ENCODE results near the gene CRISP3.
"Not testable (repeated sequence)": the region's sequence is repeated elsewhere in the genome, so short reads cannot be mapped to it uniquely, and the experiment has no call there.

Gene CRISP3

DNA sequence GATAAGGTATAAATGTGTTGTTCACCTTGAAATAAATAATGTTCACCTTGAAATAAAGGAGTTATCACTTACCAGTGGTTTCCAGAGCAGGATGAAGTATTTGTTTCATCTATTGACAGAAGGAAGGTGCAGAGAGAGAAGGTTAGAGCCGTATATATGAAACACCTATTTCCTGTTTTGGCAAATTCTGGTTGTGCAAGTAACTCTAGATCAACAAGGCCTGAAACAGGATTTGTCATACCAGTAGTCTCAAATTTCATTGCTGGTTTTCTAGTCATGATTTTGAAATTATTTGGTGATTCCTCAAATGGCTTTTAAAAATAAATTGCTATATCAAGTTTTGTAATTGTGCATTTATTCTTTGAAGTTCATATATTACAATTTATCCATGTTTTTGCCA lies at the start of gene CRISP3:
Gene CRISP3, minus strand, starts transcription at position 130 of the 400 bp plus-strand sequence. Its CDS starts 21 bp downstream, at position 109.
- no peak for DNase-seq (ENCODE audit: low read depth)

DNA sequence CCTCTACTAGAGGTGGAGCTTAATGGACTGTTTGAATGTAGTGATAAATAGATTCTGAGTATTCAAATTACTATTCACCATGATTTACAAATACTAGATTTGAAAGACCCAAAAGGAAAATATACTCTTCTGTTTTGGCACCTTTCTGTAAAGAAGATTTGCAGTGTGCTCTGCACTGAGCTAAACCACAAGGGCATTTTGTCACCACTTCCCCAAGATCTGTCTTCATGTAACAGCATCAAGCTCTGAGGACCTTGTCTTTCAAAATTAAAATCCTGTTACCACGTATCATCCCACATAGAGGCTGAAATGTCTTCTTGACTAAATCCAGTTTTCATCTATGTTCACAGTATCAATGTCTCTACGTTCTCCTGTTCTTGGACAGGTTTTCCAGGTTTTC lies 46.2 kb upstream of the CRISP3 start:
- no peak for DNase-seq (ENCODE audit: low read depth)

GRCh38 chr6:49787176-49787575 lies 43.0 kb upstream of the CRISP3 start, which contains the start of gene PGK2:
Gene PGK2, minus strand, starts transcription at chr6:49787285. Its CDS starts 98 bp downstream, at chr6:49787187.
- no peak for DNase-seq (ENCODE audit: low read depth)

- no peak for DNase-seq (ENCODE audit: low read depth)
Measured at GRCh38 chr6:49784272-49784671, 40.1 kb upstream of the CRISP3 start.

GRCh38 chr6:49782725-49783124 lies 38.5 kb upstream of the CRISP3 start:
- DNase-seq (ENCODE audit: low read depth) = no peak

DNA sequence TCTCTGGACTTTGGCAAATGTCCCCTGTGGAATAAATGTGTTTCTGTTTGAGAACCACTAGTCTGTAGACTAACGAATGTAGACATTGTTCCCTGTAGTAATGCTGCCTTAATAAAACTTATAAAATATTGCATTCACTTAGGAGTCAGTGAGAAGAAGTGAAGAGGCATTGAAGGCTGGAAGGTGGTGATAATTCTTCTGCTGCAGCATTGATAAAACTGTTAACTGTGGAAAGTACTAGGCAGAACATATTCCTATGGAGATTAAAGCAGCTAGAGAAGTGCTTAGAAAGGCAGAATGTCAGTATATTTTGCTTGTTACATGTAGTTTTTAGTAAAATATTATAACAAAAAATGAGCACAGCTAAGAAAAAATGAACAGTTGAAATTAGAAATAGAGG lies 38.1 kb upstream of the CRISP3 start:
- DNase-seq (ENCODE audit: low read depth) = no peak

- DNase-seq (ENCODE audit: low read depth) = no peak
Measured at GRCh38 chr6:49776444-49776843, 32.3 kb upstream of the CRISP3 start.

- no peak for DNase-seq (ENCODE audit: low read depth)
Measured at GRCh38 chr6:49775043-49775442, 30.9 kb upstream of the CRISP3 start.

- DNase-seq (ENCODE audit: low read depth) = no peak
Measured at GRCh38 chr6:49772285-49772684, 28.1 kb upstream of the CRISP3 start.

- DNase-seq (ENCODE audit: low read depth) = no peak
Measured at GRCh38 chr6:49766762-49767161, 22.6 kb upstream of the CRISP3 start.

DNA sequence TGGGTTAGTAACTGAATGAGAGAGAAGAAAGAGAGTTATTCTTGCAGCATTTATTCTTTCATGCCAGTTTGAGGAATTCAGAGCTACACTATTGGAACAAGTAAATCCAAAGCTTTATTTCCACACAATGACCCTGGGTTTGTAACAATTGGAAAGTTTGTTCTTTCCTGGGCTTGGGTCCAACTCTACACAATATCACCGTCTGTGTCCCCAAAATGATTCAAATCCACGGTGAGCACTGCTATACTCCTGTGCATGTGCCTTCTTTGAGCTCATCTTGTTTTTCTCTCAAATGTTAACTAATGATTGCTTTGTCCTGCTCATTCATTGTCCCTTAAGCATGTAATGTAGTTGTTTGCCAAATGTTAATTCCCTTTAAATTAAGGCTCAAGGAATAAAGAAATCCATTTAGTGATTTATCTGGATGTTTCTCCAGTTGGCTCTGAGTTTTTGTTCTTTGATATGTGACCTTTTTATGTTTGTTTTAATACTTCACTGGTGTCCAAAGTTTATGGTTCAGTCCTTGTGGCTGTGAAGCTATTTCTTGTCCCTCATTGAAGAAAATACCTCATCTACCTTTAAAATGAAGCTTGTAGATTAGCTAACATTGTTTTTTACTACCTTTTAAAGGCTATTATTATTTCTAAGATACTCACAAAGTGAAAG lies 20.5 kb upstream of the CRISP3 start:
- DNase-seq (ENCODE audit: low read depth) = no peak

DNA sequence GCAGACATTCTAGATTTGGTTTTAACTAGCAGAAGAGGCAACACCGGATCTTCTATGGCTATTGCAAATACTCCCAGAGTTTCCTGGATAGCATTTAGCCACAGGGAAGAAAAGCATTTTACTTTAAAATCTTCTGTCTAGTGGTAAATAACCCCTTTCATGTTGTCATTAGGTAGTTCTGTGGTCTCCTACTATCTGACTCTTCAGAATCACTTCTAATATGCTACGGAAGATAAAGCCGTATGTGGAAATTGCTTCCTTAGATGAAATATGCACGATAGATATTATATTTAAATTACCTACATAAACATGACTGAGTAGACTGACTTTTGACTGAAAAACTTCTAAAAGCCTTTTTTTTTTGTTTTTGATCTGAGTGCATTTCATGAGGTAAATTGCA lies 759 bp downstream of the CRISP3 start:
- DNase-seq (ENCODE audit: low read depth) = no peak

GRCh38 chr6:49739423-49739822 lies 4.8 kb downstream of the CRISP3 start:
- no peak for DNase-seq (ENCODE audit: low read depth)

DNA sequence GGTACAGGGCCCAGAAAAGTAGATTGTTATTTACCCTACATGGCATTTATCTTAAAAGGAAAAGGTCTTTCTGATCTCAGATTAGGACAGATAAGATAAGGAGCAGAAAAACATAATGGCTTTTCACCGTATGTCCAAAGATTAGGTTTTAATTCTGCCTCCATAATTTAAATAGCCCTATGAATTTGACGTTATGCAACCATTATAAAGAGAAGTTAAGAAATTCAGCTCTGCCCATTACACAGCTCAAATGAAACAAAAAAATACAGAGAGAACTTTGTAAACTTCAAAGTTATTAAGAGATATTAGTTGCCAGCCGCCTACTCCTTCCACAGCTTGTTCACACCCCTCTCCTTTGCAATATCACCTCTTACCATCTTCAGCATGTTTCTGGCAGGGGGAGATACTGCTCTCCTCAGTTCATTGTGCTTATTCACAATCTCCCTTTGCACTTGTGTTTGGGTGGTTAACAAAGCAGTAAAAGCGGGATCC lies 8.1 kb downstream of the CRISP3 start:
- DNase-seq (ENCODE audit: low read depth) = no peak

DNA sequence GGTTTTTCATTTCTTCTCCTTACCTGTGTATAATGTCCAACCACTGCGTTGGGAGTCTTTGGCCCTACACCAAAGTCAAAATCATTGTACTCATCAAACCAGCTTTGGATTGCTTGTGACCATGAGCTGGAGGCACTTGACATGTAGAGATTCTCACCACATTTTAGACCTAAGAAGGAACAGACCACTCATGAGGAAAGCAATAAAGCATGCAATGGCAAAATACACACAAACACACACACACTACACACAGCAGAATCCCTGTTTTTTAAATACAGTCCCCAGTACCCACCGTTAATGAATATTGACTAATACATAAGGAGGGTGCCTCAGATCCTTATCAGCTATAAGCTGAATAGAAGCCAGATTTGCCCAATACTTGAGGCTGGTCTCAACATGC lies 10.5 kb downstream of the CRISP3 start:
- no peak for DNase-seq (ENCODE audit: low read depth)

DNA sequence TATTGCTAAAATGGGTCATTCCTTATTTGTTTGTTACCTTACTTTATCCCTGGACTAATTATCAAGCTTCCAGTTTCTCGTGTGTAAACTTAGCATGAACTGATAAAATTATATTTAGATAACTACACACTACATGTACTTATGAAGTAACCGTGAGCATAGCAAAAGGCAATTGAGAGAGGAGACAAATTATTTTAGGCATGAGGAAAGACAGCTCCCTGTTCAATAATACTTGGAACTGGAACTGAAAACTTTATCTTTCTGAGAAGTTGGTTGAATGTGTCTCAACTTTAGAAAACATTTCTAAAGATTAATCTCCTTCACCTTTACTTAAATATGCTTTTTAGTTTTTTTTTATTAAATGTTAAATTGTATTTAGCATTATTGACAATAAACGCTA lies 11.4 kb downstream of the CRISP3 start:
- DNase-seq (ENCODE audit: low read depth) = no peak

DNA sequence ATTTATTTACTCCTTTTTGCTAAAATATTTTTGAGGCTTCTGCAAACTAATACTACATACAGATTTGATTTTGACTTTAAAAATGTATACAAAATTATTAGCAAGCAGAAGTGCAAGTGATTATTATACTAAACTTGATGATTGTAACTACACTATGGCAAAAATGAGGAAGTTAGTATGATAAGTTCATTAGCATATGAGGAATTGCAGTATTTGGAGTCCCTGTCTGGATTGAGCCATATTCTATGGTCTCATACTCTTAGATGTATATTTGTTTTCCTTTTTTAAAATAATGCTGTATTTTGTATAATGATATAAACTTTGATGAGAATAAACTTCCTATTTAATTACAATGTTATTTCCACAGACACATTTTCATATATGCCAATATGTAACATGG lies 13.9 kb downstream of the CRISP3 start:
- DNase-seq (ENCODE audit: low read depth) = no peak

- not testable (repeated sequence) for DNase-seq (ENCODE audit: low read depth)
Measured at GRCh38 chr6:49723917-49724316, 20.3 kb downstream of the CRISP3 start.

- no peak for DNase-seq (ENCODE audit: low read depth)
Measured at GRCh38 chr6:49721297-49721696, 22.9 kb downstream of the CRISP3 start.

- no peak for DNase-seq (ENCODE audit: low read depth)
Measured at GRCh38 chr6:49720372-49720771, 23.8 kb downstream of the CRISP3 start.

DNA sequence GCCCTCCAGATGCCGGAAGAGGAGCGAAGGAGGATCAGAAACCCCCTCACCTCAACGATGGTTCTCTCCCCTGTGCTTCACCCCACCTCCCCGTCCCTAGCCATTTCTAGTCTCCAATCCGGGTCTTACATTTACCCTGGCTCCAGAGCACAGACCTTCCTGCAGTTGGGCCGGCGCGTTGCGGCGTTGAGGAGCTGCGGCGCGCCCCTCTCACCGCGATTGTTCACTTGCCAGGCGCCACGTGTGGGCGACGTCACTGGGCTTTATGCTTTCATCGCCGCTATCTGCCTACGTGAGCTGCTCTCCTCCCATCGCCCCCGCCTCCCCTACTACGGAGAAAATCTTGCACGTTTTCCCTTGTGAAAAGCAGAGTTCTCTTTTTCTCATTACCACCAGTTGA lies 30.8 kb downstream of the CRISP3 start, which contains the start of gene CRISP2:
Gene CRISP2, minus strand, starts transcription at position 198 of the 400 bp plus-strand sequence. CDS start 4,347 bp downstream, outside the sequence.
- no peak for DNase-seq (ENCODE audit: low read depth)

- DNase-seq (ENCODE audit: low read depth) = no peak
Measured at GRCh38 chr6:49698478-49698877, 45.7 kb downstream of the CRISP3 start.

- no peak for DNase-seq (ENCODE audit: low read depth)
Measured at GRCh38 chr6:49693512-49693911, 50.7 kb downstream of the CRISP3 start.

GRCh38 chr6:49692534-49692933 lies 51.7 kb downstream of the CRISP3 start:
- no peak for DNase-seq (ENCODE audit: low read depth)

Measured in activated T-cell treated with anti-CD3 and anti-CD28 coated beads for 48 hours (primary cell).